ENCODE measurements around the gene SLF2. TPM values are rescaled to one million over a fixed set of nuclear protein-coding genes. Genes with fewer than 3 reads are reported as not detected.
"Not testable (repeated sequence)": the region's sequence is repeated elsewhere in the genome, so short reads cannot be mapped to it uniquely, and the experiment has no call there.

The SLF2 gene
- total RNA-seq, 2 experiments from 2014 or later, result 52.1 to 58.2 TPM

GRCh38 chr10:100972904-100973535 lies 60.3 kb downstream of the SLF2 start:
- no peaks in the 10 kb centered on the region for H3K9me2 ChIP-seq (ENCODE audit: insufficient read depth, low read length)
- H3K4me2 ChIP-seq (ENCODE audit: low read length), result no peak overlapping the region
- peaks cover 14% of the 10 kb centered on the region for H3K4me1 ChIP-seq (ENCODE audit: insufficient read depth, low read length, poor library complexity, severe bottlenecking)
- no peak overlapping the region for H3K4me3 ChIP-seq (ENCODE audit: low read depth, low read length, poor library complexity, severe bottlenecking)
- no peak overlapping the region for H3K27ac ChIP-seq (ENCODE audit: low read depth, low read length, poor library complexity, severe bottlenecking)
- intact Hi-C loops (cut with micrococcal nuclease; ENCODE audit: unreplicated experiment), result no loop called here
- BruUV-seq (replicated peaks), result no TSS peak
- H3K36me3 ChIP-seq (ENCODE audit: insufficient read depth, low read length), result no peaks in the 10 kb centered on the region
- CTCF ChIA-PET (ENCODE audit: unreplicated experiment), result no interaction called here
- DNase-seq (ENCODE audit: low spot score), result no peak
- no peaks in the 10 kb centered on the region for H4K20me1 ChIP-seq (ENCODE audit: insufficient read depth, low read length)
- TF ChIP-seq CTCF (conservative IDR thresholded peaks at IDR 0.05; ENCODE audit: low read length), result no peak
- TF ChIP-seq EZH2phosphoT487 (IDR thresholded peaks at IDR 0.05; ENCODE audit: borderline replicate concordance, low read depth, low read length), result no peak
- H3K79me2 ChIP-seq (ENCODE audit: insufficient read depth, low read depth, low read length), result no peaks in the 10 kb centered on the region
- H2AFZ ChIP-seq (ENCODE audit: low read length), result no peak overlapping the region
- POLR2A ChIA-PET, result no interaction called here
- H3K9me3 ChIP-seq (ENCODE audit: low read length), result no peaks in the 10 kb centered on the region

- H2AFZ ChIP-seq (ENCODE audit: low read length); H3K36me3 ChIP-seq (ENCODE audit: insufficient read depth, low read length); H3K9me3 ChIP-seq (ENCODE audit: low read length); H3K79me2 ChIP-seq (ENCODE audit: insufficient read depth, low read depth, low read length); H3K9me2 ChIP-seq (ENCODE audit: insufficient read depth, low read length); BruUV-seq (replicated peaks); H3K4me2 ChIP-seq (ENCODE audit: low read length); CTCF ChIA-PET (ENCODE audit: unreplicated experiment); H3K4me3 ChIP-seq (ENCODE audit: low read depth, low read length, poor library complexity, severe bottlenecking); DNase-seq (ENCODE audit: low spot score); H3K4me1 ChIP-seq (ENCODE audit: insufficient read depth, low read length, poor library complexity, severe bottlenecking); intact Hi-C loops (cut with micrococcal nuclease; ENCODE audit: unreplicated experiment); H4K20me1 ChIP-seq (ENCODE audit: insufficient read depth, low read length); H3K27ac ChIP-seq (ENCODE audit: low read depth, low read length, poor library complexity, severe bottlenecking): not testable (repeated sequence)
- POLR2A ChIA-PET, result interaction anchor here (1.6 kb wide), 1 partner anchor 10 kb away, joined by 5 read pairs; no protein-coding TSS in a partner anchor
Observed at GRCh38 chr10:100975397-100975796, 62.6 kb downstream of the SLF2 start.

- Histone ChIP-seq H2AFZ (ENCODE audit: low read length) (no peak overlapping the region), H3K79me2 (ENCODE audit: insufficient read depth, low read depth, low read length) (no peaks in the 10 kb centered on the region), H3K4me2 (ENCODE audit: low read length) (no peak overlapping the region), H3K9me2 (ENCODE audit: insufficient read depth, low read length) (no peaks in the 10 kb centered on the region), H3K27ac (ENCODE audit: low read depth, low read length, poor library complexity, severe bottlenecking) (no peak overlapping the region), H3K4me3 (ENCODE audit: low read depth, low read length, poor library complexity, severe bottlenecking) (no peak overlapping the region), H3K9me3 (ENCODE audit: low read length) (no peaks in the 10 kb centered on the region), H4K20me1 (ENCODE audit: insufficient read depth, low read length) (no peaks in the 10 kb centered on the region), H3K36me3 (ENCODE audit: insufficient read depth, low read length) (no peaks in the 10 kb centered on the region; the same call in 1 of the 2 replicates), H3K4me1 (ENCODE audit: insufficient read depth, low read length, poor library complexity, severe bottlenecking) (no peaks in the 10 kb centered on the region)
- intact Hi-C loops (cut with micrococcal nuclease; ENCODE audit: unreplicated experiment), result no loop called here
- ChIA-PET CTCF (ENCODE audit: unreplicated experiment) (no interaction called here), POLR2A (no interaction called here)
- no peak for DNase-seq (ENCODE audit: low spot score)
- no TSS peak for BruUV-seq (replicated peaks)
- TF ChIP-seq EZH2phosphoT487 (IDR thresholded peaks at IDR 0.05; ENCODE audit: borderline replicate concordance, low read depth, low read length) (no peak), CTCF (conservative IDR thresholded peaks at IDR 0.05; ENCODE audit: low read length) (no peak)
Observed at GRCh38 chr10:100976906-100977305, 64.1 kb downstream of the SLF2 start.
